GM21737 (cell line): ENCODE results near the gene ADRA1B.

Experiments used
- ATAC-seq: cut with Tn5 transposase; IDR thresholded peaks from one replicate; pipeline ENCODE4 v1.9.1; 2021; ENCODE audit warnings: mild to moderate bottlenecking, moderate library complexity; ENCODE audit not compliant: unreplicated experiment

The ADRA1B gene

GRCh38 chr5:159901308-159901707 is 15.0 kb upstream of the ADRA1B start:
- no peak for ATAC-seq

DNA sequence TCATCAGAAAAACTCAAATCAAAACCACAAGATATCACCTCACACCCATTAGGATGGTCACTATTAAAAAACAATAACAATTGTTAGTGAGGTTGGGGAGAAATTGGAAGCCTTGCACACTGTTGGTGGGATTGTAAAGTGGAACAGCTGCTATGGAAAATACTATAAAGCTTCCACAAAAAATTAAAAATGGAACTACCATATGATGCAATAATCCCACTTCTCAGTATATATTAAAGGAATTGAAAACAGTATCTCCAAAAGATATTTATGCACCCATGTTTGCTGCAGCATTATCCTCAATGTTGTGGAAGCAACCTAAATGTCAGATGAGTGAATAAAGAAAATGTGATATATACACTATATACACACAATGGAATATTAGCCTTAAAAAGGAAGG is 14.5 kb upstream of the ADRA1B start:
- ATAC-seq = no peak

DNA sequence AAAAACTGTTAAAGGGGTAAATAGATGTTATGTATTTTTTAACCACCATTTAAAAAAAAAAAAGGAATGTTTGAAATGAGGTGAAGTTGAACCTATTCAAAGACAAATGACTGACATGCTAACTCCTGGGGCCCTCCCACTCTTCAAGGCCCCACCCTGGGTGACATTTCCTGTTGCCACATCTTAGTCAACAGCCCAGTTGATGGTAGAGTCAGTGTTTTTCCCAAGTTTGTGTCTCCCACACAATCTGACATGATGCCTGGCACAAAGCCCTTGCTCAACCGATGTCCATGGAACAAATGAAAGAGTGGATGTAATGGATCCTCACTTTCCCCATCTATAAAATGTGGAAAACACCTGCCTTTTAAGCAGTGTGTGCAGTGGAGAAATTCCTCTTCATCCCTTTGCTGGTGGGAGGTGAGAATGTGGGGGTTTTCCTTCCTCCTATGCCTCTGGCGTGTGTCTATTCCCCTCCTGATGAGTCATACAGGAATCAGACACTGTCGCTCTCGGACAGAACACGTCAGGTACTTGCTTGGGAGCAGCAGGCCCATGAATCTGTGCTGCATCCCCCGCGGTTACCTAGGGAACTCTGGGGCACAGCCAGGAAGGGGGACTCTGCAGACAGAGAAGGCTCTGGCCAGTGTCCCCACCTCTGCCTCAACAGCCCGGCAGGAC is 13.7 kb upstream of the ADRA1B start:
- no peak for ATAC-seq

DNA sequence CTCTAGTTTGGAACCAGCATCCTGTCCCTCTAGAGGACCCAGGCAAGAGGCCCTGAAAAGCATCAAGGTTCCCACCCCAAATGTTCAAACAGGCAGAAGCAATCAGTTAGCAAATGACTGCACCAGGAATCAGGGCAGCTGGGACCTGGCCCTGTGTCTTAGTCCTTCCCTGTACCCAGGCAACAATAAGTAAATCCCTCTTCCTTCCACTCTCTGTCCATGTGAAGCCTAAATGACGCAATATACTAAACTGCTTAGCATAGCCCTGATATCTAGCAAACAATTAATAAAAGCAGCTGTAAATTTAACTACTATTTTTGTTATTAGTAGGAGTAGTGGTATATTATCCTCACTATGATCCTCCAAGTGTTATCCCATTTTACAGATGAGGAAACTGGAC is 13.2 kb upstream of the ADRA1B start:
- no peak for ATAC-seq

GRCh38 chr5:159904874-159905273 is 11.4 kb upstream of the ADRA1B start:
- ATAC-seq = no peak

DNA sequence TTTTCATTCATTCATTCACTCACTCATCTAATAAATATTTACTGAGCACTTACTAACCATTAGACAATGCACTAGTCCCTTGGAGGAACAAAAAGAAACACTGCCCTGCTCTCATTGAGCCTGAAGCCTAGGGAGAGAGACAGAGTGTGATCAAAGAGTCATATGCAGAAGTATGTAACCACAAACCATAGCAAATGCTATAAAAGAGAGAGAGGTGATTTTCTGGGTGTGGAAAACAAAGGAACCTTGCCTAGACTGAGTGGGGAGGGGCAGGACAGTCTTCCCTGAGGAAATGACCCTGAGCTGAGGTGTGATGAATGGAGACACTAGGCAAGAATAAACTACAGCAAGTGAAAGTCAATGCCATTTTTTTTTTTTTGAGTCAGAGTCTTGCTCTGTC is 10.8 kb upstream of the ADRA1B start:
- no peak for ATAC-seq

DNA sequence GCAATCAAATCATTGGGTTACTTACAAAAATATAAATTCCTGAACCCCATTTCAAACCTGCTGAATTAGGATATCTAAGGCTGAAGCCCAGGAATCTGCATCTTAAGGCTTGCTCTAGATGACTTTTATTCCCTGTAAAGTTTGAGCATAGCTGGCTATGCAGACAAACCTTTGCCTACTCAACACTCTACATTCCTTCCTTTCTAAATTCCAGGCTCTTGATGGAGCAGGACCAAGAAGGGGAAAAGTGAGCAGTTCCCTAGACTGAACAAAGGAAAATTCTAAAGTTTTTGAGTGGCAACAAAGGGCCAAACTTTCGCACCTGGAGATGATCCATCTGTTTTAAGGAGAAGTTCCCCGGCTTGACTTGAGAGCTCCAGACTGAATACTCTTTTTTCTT is 9.8 kb upstream of the ADRA1B start:
- no peak for ATAC-seq

DNA sequence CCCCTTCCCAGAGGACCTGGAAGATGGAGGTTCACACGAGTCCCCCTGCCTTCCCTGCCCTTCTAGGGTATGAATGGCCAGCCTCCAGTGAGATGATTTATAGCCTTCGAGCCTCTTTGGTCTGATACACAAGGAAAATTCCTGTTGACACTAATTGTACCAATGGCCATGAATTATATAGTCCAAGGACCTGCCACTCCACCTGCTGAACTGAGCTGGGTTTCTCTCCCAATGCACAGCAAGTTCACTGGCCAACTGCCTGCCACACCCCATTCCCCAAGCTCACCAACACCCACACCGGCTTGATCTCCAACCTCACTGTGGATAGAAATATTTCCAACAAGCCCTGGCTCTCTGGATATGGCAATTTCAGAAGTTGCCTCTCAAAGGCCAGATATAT is 9.3 kb upstream of the ADRA1B start:
- ATAC-seq = no peak

GRCh38 chr5:159907689-159908590 is 8.3 kb upstream of the ADRA1B start:
- no peak for ATAC-seq

GRCh38 chr5:159908591-159908940 is 7.7 kb upstream of the ADRA1B start:
- no peak for ATAC-seq

DNA sequence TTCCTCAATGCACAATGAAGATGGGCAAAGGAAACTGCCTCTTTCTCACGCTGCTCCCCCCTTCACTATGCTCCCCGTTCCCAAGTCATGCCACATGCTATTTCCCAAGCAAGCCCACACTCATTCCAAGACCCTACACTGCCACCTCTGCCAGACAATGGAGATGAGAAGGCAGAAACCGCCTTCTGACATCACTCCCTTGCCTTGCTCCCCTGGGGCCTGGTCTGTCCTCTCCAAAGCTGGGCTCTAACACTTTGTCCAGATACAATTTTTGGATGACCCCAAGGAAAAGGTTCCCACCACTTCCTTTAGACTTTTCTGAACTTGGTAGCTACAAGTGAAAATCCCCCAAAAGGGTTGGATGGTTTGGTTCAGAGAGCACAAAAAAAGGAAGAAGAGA is 7.2 kb upstream of the ADRA1B start:
- no peak for ATAC-seq

DNA sequence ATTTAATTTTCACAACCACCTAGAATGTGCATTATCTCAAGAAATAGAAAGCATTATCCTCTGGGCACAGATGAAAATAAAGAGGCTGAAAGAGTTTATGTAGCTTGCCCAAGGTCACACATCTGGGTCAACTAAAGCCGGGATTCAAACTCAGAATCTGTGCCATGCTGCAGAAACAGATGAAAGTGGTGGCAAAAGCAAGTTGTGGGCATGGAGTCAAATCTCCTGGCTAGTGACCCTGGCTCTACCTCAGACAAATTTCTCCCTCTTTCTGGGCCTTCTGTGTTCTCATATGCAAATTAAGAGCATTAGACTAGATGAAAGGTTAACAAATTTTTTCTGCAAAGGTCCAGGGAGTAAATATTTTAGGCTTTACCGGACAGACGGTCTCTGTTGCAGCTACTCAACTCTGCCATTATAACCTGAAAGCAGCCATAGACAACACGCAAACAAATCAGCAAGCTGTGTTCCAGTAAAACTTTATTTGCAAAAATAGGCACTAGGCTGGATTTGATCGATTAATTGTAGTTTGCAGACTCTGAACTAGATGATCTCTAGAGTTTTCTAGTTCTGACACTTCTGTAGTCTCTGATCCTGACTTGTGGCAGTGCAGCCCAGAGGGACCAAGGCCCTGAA is 6.0 kb upstream of the ADRA1B start:
- no peak for ATAC-seq

DNA sequence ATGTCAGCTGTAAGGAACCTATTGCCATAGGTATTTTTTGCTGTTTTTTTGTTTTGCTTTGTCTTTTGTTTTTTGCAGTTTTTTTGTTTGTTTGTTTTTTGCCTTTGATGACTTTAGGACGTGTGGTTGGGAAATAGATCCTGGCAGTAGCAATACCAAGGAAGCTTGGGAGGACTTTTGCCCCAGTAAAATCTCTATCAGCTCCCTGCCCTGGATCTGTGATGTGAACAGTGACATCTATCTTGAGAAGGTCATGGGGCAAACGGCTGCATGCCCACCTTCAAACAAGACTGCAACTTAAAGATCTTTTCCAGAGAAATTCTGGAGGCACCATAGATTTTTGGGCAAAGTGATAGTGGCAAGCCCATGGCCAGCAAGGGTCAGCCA is 5.4 kb upstream of the ADRA1B start:
- no peak for ATAC-seq

GRCh38 chr5:159911349-159911748 is 4.9 kb upstream of the ADRA1B start:
- ATAC-seq = no peak

GRCh38 chr5:159912033-159912800 is 4.1 kb upstream of the ADRA1B start:
- no peak for ATAC-seq

GRCh38 chr5:159913048-159913447 is 3.2 kb upstream of the ADRA1B start:
- ATAC-seq = no peak

GRCh38 chr5:159913501-159913900 is 2.8 kb upstream of the ADRA1B start:
- ATAC-seq = no peak

GRCh38 chr5:159916841-159917761 is 819 bp downstream of the ADRA1B start:
- no peak for ATAC-seq

DNA sequence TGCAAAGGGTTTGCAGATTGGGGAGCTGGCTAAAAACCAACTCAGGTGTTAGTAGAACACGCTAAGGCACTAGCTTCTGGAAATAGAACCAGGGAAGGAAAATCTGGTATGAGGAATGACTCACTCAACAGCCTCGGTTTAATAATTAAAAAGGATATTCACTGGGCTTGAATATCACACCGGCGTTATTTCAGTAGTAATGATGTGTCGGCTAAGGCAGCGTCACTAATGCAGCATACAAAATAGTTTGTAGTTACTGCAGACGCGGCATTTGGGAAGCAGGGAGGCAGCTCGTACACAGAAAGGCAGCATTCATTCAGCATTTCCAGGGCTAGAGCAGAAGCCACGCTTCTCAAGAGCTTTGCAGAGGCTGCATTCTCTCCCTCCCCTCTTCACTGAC is 1.7 kb downstream of the ADRA1B start:
- ATAC-seq = no peak

DNA sequence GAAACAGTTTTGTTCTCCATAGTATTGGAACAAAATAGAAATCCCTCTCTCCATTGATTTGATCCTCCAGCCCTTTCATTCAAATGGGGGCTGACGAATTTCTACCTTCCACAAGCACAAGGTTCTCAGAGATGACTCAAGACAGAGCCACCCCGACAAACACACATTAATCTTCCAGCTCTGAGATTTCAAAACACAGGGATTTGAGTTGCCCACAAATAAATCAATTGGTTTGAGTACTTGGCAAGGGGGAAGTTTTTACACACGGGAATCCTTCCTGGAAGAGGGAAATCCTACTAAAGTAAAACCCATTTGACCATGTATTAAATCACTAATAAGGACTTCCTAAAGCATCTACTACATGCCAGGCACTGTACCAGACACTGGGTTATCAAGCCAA is 5.4 kb downstream of the ADRA1B start:
- ATAC-seq = no peak
